Measurements from ENCODE around the gene RPS15A.
"Not testable (repeated sequence)": the region's sequence is repeated elsewhere in the genome, so short reads cannot be mapped to it uniquely, and the experiment has no call there.

RPS15A gene

GRCh38 chr16:18783430-18784341 lies 6.4 kb downstream of the RPS15A start:
- TF ChIP-seq ZNF274 (IDR thresholded peaks at IDR 0.05; ENCODE audit: low read depth, low read length), result no peak

GRCh38 chr16:18782697-18783429 lies 7.3 kb downstream of the RPS15A start:
- no peak overlapping the region for H3K4me3 ChIP-seq (ENCODE audit: low read length)
- no peak for TF ChIP-seq ZNF274 (IDR thresholded peaks at IDR 0.05; ENCODE audit: low read depth, low read length)

More at GRCh38 chr16:18783430-18784341, 6.4 kb downstream of the RPS15A start:
- no peak overlapping the region for H3K4me3 ChIP-seq (ENCODE audit: low read length)

GRCh38 chr16:18781232-18781631 lies 8.9 kb downstream of the RPS15A start:
- not testable (repeated sequence) for H3K4me3 ChIP-seq (ENCODE audit: low read length)

- H3K4me3 ChIP-seq (ENCODE audit: low read length), result not testable (repeated sequence)
Observed at GRCh38 chr16:18780460-18781026, 9.6 kb downstream of the RPS15A start.

- H3K4me3 ChIP-seq (ENCODE audit: low read length), result not testable (repeated sequence)
Observed at GRCh38 chr16:18777664-18778063, 12.5 kb downstream of the RPS15A start.

- not testable (repeated sequence) for H3K4me3 ChIP-seq (ENCODE audit: low read length)
Observed at GRCh38 chr16:18776334-18776733, 13.8 kb downstream of the RPS15A start.

- H3K4me3 ChIP-seq (ENCODE audit: low read length), result not testable (repeated sequence)
Observed at GRCh38 chr16:18774651-18775050, 15.5 kb downstream of the RPS15A start.

- not testable (repeated sequence) for H3K4me3 ChIP-seq (ENCODE audit: low read length)
Observed at GRCh38 chr16:18772171-18772570, 18.0 kb downstream of the RPS15A start.

GRCh38 chr16:18770336-18770962 lies 19.7 kb downstream of the RPS15A start:
- not testable (repeated sequence) for H3K4me3 ChIP-seq (ENCODE audit: low read length)

GRCh38 chr16:18767217-18767616 lies 22.9 kb downstream of the RPS15A start:
- H3K4me3 ChIP-seq (ENCODE audit: low read length), result not testable (repeated sequence)

- not testable (repeated sequence) for H3K4me3 ChIP-seq (ENCODE audit: low read length)
Observed at GRCh38 chr16:18762713-18763112, 27.4 kb downstream of the RPS15A start.

GRCh38 chr16:18759598-18760520 lies 30.3 kb downstream of the RPS15A start:
- not testable (repeated sequence) for H3K4me3 ChIP-seq (ENCODE audit: low read length)

GRCh38 chr16:18757960-18758660 lies 32.0 kb downstream of the RPS15A start:
- H3K4me3 ChIP-seq (ENCODE audit: low read length), result not testable (repeated sequence)

- H3K4me3 ChIP-seq (ENCODE audit: low read length), result not testable (repeated sequence)
Observed at GRCh38 chr16:18756639-18757038, 33.5 kb downstream of the RPS15A start.

GRCh38 chr16:18742870-18743269 lies 47.3 kb downstream of the RPS15A start:
- H3K4me3 ChIP-seq (ENCODE audit: low read length), result not testable (repeated sequence)

- H3K4me3 ChIP-seq (ENCODE audit: low read length), result not testable (repeated sequence)
Observed at GRCh38 chr16:18740027-18740426, 50.1 kb downstream of the RPS15A start.

- H3K4me3 ChIP-seq (ENCODE audit: low read length), result not testable (repeated sequence)
Observed at GRCh38 chr16:18738768-18739167, 51.4 kb downstream of the RPS15A start.

- not testable (repeated sequence) for H3K4me3 ChIP-seq (ENCODE audit: low read length)
Observed at GRCh38 chr16:18734279-18734678, 55.9 kb downstream of the RPS15A start.

All from GM08714 (cell line).